HG02973 (cell line): ENCODE data around the gene BSG.
"Not testable (repeated sequence)": the region's sequence is repeated elsewhere in the genome, so short reads cannot be mapped to it uniquely, and the experiment has no call there.

ENCODE experiments used
- ATAC-seq: cut with Tn5 transposase; IDR thresholded peaks from one replicate; pipeline ENCODE4 v1.9.1; 2021; ENCODE audit warnings: moderate library complexity; ENCODE audit not compliant: unreplicated experiment

BSG gene

DNA sequence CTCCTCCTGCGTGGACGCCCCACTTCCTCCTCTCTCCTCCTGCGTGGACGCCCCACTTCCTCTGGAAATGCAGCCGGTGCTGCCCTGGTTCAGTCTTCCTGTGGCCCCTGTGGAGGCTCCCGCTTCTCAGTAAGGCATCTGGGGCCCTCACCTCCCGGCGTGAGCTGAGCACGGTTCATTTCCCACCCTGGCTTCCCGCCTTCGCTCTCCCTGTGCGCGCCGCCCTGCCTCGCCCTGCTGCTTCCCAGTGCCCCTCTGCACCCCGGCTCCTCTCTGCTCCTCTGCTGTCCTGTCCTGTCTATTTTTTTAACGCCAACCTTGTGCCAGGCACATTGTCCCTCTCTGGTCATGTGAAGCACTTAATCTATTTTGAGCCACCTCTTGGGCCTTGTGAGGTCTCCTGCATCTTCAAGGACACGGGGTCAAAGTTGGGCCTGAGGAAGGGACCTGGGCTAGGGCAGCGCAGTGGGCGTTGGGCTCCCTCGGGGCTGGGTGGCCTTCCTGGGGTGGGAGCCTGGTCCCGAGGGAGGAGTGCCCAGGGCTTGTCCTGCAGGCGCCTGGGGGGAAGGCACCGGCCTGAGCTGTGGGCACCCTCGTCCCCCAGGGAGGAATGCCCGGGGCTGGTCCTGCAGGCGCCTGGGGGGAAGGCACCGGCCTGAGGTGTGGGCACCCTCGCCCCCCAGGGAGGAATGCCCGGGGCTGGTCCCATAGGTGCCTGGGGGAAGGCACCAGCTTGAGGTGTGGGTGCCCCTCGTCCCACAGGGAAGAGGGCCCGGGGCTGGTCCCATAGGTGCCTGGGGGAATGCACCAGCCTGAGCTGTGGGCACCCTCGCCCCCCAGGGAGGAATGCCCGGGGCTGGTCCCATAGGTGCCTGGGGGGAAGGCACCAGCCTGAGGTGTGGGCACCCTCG lies 30.2 kb downstream of the BSG start:
- ATAC-seq: no peak

DNA sequence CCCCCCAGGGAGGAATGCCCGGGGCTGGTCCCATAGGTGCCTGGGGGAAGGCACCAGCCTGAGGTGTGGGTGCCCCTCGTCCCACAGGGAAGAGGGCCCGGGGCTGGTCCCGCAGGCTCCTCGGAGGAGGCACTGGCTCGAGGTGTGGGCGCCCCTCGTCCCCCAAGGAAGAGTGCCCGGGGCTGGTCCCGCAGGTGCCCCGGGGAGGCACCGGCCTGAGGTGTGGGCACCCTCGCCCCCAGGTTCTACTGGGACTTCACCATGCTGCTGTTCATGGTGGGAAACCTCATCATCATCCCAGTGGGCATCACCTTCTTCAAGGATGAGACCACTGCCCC lies 30.9 kb downstream of the BSG start:
- ATAC-seq: not testable (repeated sequence)

DNA sequence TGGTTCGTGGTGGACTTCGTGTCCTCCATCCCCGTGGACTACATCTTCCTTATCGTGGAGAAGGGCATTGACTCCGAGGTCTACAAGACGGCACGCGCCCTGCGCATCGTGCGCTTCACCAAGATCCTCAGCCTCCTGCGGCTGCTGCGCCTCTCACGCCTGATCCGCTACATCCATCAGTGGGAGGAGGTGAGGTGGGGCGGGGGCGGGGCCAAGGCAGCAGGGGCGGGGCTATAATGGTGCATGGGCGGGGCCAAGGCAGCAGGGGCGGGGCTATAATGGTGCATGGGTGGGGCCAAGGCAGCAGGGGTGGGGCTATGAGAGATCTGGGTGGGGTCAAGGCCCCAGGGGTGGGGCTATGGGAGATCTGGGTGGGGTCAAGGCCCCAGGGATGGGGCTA lies 31.4 kb downstream of the BSG start:
- not testable (repeated sequence) for ATAC-seq

DNA sequence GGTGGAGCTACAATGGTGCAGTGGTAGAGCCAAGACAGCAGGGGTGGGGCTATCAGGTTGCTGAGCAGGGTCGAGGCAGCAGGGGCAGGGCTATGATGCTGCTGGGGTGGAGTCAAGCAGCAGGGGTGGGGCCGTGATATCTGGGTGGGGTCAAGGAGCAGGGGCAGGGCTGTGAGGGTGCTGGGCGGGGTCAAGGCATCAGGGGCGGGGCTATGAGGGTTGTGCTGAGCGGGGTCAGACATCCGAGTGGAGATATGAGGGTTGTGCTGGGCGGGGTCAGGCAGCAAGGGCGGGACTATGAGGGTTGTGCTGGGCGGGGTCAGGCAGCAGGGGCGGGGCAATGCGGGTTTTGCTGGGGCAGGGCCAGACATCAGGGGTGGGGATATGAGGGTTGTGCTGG lies 32.0 kb downstream of the BSG start:
- ATAC-seq: no peak

DNA sequence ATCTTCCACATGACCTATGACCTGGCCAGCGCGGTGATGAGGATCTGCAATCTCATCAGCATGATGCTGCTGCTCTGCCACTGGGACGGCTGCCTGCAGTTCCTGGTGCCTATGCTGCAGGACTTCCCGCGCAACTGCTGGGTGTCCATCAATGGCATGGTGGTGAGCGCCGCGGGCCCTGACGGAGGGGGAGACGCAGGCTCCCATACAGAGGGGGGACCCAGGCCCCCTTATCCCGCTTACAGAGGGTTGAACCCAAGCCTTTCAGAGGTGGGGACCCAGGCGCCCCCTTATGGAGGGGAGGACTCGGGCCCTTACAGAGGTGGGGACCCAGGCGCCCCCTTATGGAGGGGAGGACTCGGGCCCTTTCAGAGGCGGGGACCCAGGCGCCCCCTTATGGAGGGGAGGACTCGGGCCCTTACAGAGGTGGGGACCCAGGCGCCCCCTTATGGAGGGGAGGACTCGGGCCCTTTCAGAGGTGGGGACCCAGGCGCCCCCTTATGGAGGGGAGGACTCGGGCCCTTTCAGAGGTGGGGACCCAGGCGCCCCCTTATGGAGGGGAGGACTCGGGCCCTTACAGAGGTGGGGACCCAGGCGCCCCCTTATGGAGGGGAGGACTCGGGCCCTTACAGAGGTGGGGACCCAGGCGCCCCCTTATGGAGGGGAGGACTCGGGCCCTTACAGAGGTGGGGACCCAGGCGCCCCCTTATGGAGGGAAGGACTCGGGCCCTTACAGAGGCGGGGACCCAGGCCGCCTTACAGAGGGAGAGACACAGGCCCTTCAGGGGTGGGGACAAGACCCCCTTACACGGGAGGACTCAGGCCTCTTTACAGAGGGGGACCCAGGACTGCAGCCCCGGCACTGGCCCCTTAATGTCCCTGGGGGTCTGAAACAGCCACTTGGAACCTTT lies 32.9 kb downstream of the BSG start:
- not testable (repeated sequence) for ATAC-seq

DNA sequence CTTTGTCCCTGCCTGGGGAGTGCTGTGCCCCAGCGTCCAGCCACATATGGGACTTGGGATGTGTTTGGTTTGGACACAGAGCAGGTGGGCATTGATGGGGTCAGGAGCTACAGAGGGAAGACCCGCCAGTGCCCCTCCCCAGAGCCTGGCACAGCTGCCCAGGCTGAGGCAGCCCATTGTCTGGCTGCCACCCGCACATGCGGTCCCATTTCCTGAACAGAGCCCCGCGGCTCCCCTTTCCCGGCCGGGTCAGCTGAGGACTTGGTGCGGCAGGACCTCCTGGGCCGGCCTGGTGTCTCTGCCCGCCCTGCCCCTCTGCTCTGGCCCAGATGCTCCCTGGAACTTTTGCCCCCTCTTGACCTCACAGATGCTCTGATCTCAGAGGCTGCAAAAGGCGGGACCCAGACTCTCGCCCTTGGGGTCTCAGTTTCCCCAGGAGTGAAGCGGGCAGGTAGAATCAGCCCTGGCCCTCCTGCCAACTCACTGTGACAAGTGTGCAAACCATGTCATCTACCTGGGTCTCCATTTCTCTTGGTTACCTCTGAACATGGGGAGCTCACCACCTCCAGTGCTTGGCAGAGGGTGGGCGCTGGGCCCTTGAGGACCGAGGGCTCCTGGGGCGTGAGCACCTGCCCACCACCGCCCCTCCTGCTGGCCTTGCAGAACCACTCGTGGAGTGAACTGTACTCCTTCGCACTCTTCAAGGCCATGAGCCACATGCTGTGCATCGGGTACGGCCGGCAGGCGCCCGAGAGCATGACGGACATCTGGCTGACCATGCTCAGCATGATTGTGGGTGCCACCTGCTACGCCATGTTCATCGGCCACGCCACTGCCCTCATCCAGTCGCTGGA lies 35.1 kb downstream of the BSG start:
- no peak for ATAC-seq

DNA sequence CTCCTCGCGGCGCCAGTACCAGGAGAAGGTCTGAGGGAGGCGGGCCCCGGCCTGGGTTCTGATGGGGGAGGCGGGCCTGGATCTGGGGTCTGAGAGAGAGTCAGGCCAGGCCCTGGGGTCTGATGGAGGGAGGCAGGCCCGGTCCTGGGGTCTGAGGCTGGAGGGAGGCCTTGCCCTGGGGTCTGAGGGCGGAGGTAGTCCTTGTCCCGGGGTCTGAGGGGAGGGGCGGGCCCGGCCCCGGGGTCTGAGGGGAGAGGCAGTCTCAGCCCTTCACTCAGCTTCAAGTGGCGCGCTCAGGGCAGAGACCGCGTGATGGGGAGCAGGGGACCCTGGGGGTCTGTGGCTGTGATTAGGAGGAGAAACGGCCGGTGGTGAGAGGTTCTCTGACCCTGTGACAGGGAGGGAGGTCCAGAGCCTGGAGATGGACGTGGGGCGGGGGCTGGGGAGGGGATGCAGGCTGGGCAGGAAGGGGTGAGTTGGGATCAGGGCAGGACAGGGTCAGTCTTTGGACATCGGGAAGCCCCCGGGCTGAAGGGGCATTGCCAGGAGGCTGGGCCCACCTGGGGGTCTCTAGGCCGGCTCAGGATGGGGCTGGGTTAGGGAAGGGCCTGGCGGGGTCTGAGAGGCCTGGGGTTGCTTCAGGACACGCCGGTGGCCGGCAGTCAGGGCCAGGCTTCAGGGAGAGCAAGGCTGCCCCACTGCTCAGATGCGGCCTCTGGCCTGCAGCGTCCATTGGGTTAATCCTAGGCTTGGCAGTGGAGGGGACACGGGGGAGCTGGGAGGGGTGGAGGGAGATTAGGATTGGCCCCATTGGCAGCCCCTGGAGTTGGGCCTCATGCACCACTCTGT lies 36.0 kb downstream of the BSG start:
- ATAC-seq: no peak

DNA sequence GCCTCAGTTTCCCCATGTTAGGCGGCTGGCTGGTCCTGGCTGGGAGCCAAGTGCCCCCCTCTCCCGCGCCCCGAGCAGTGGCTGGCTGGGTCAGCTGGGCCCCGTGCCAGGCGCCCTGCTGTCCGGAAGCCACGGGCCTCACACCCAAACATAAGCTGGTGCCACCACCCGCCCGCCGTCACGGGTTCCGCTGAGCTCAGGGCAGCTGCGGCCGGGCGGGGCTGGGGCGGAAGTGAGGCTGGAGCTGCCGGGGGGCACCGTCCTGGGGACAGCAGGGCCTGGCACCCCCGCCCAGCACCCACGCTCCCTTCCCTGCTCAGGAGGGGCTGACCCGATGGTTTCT lies 36.6 kb downstream of the BSG start:
- no peak for ATAC-seq

DNA sequence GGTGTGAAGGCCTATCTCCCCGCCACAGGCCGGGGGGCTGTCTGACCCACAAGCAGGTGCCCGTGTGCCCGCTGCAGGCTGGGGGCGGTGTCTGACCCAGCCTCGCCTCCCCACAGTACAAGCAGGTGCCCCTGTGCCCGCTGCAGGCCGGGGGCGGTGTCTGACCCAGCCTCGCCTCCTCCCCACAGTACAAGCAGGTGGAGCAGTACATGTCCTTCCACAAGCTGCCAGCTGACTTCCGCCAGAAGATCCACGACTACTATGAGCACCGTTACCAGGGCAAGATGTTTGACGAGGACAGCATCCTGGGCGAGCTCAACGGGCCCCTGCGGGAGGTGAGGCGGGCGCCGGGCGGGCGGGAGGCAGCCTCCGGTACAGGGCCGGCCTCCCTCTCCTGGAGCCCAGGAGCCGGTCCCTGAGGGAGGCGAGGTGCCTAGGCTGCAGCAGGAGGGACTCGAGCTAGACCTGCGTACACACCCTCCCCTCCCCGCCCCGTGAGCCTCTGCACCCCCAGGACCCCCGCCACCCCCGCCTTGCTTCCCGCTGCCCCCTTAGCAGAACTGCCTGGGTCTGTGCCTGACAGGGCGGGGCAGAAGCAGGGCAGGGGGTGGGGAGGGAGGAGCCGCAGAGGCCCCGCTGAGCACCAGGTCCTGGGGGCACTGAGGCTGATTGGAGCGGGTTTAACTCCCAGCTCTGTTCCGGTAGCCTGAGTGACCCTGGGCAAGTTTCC lies 37.8 kb downstream of the BSG start:
- ATAC-seq: no peak

DNA sequence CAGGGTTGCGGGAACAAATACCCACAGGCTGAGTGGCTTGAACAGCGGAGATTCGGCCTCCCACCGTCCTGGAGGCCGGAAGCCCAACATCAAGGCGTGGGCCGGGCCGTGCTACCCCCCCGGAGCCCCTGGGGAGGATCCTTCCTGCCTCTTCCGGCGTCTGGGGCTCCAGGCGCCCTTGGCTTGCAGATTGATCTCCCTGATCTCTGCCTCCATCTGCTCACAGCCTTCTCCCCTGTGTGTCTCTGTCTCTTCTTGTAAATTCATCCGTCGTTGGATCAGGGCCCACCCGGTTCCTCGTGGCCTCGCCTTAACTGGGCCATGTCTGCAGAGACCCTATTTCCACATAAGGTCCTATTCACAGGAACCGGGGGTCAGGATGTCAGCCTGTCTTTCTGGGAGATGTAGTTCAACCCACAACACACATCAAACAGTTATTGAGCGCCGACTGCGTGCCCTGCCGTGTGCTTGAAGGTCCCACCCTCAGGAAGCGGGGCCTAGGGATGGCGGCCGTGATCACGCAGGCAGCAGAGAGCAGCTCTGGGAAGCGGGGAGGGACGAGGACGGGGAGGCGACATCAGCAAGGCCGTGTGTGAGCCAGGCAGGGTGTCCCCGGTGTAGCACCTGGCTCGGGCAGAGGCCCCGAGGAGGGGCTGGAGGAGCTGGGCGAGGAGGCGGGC lies 38.5 kb downstream of the BSG start:
- ATAC-seq: no peak

DNA sequence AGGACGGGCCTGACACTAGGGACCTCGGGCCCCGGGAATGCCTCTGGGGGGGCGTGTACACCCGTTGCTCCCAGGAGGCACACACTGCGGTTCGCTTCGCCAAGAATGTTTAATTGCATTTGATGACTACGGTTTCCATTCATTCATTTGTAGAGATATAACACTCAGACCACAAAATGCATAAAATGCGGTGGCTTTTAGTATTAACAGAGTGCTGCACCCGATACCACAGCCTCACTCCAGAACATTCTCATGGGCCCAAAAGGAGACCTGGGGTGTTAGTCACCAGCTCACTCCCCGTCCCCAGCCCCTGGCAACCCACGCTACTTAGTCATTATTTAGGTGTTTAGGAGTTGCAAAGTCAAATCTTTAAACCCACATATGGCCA lies 39.1 kb downstream of the BSG start:
- no peak for ATAC-seq

DNA sequence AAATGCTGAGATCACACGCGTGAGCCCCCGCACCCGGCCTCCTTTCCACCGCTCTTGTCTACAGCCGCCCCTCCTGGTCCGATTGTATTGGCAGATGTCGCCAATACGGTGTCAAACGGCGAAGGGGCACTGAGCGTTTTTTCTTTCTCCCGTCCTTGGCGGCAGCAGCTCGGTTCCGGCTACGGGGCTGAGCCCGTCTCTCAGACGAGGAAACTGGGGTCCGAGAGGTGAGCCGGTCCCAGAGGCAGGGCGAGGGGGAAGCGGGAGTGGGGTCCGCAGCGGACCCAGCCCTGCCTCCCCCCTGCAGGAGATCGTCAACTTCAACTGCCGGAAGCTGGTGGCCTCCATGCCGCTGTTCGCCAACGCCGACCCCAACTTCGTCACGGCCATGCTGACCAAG lies 40.5 kb downstream of the BSG start:
- no peak for ATAC-seq

DNA sequence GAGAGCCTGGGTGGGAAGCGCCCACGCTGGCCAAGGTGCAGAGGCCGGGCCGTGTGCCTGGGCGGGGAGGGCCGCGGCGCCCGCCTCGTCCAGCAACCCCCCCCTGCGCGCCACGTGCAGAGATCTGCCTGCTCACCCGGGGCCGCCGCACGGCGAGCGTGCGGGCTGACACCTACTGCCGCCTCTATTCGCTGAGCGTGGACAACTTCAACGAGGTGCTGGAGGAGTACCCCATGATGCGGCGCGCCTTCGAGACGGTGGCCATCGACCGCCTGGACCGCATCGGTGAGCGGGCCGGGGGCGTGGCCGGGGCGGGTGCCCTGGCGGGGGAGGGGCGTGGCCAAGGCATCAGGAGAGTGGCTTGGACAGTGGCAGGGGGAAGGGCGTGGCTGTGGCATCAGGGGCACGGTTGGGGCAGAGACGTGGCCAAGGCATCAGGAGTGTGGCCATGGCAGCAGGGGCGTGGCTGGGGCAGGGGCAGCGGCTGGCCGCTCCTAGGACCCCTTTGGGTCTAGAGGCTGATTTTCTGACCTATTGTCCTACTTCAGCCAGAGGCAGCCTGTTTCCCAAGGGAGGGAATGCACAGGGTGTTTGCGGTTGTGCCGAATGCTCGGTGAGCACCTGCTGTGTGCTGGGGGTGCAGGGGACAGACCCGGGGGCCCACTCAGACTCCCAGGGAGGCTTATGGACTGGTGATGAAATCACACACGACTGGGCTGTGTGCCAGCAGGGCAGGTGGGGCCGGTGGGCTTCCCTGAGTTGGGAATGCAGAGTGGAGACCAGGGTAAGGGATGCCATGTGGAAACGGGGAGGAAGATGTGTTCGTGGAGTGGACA lies 41.6 kb downstream of the BSG start:
- no peak for ATAC-seq

DNA sequence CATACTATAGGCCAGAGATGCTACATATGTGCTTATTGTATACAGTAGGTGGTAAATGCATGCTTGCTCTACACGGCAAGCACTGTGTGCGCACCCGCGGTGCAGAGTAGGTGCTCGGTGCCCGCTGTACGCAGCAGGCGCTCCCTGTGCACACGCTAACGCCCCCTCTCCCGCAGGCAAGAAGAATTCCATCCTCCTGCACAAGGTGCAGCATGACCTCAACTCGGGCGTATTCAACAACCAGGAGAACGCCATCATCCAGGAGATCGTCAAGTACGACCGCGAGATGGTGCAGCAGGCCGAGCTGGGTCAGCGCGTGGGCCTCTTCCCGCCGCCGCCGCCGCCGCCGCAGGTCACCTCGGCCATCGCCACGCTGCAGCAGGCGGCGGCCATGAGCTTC lies 43.2 kb downstream of the BSG start:
- ATAC-seq: no peak

DNA sequence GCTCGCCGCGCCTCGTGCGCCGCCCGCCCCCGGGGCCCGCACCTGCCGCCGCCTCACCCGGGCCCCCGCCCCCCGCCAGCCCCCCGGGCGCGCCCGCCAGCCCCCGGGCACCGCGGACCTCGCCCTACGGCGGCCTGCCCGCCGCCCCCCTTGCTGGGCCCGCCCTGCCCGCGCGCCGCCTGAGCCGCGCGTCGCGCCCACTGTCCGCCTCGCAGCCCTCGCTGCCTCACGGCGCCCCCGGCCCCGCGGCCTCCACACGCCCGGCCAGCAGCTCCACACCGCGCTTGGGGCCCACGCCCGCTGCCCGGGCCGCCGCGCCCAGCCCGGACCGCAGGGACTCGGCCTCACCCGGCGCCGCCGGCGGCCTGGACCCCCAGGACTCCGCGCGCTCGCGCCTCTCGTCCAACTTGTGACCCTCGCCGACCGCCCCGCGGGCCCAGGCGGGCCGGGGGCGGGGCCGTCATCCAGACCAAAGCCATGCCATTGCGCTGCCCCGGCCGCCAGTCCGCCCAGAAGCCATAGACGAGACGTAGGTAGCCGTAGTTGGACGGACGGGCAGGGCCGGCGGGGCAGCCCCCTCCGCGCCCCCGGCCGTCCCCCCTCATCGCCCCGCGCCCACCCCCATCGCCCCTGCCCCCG lies 43.8 kb downstream of the BSG start:
- ATAC-seq: no peak

DNA sequence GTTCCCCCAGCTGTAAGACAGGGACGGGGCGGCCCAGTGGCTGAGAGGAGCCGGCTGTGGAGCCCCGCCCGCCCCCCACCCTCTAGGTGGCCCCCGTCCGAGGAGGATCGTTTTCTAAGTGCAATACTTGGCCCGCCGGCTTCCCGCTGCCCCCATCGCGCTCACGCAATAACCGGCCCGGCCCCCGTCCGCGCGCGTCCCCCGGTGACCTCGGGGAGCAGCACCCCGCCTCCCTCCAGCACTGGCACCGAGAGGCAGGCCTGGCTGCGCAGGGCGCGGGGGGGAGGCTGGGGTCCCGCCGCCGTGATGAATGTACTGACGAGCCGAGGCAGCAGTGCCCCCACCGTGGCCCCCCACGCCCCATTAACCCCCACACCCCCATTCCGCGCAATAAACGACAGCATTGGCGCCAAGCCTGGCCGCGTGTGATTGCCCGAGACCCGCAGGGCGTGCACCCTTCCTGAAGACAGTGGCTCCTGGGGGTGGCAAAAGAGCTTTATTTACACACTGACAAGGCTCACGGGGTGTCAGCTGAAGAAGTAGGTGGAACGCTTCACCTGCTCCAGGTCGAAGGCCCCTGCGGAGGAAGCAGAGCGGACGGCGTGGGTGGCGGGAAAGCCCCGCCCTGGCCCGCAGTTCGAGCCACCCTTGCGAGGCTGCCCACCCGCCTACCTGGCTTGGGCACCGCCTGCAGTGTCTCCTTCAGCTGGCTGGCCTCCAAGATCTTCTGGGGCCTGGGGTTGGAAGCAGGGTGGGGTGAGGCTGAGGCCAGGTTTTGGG lies 44.5 kb downstream of the BSG start:
- no peak for ATAC-seq
